ENCODE measurements around the gene ZFP64.

The ZFP64 gene

GRCh38 chr20:52207020-52207810 is 15.6 kb upstream of the ZFP64 start:
- POLR2A ChIA-PET, result no interaction called here
- Histone ChIP-seq H3K4me1 (ENCODE audit: control insufficient read depth, insufficient read depth, low read length) (no peaks in the 10 kb centered on the region), H3K27ac (ENCODE audit: extremely low read depth, low read depth, low read length) (no peak overlapping the region), H3K9me3 (ENCODE audit: control insufficient read depth, insufficient read depth, low read depth, low read length) (no peaks in the 10 kb centered on the region), H3K4me3 (ENCODE audit: low read depth, low read length) (no peak overlapping the region), H3K36me3 (ENCODE audit: control insufficient read depth in 2 of 2, insufficient read depth in 1 of 2, low read length in 2 of 2) (no peaks in the 10 kb centered on the region)
- no peak for TF ChIP-seq ZNF792 (tag by site-specific recombination; IDR thresholded peaks at IDR 0.05)
- TF ChIP-seq REST (tag by site-specific recombination; IDR thresholded peaks at IDR 0.05), result no peak
- no peak for TF ChIP-seq INSM2 (tag by site-specific recombination; IDR thresholded peaks at IDR 0.05)
- no peak for TF ChIP-seq ZSCAN23 (tag by site-specific recombination; IDR thresholded peaks at IDR 0.05)
- no peak for TF ChIP-seq WT1 (tag by site-specific recombination; IDR thresholded peaks at IDR 0.05)
- TF ChIP-seq KLF17 (tag by site-specific recombination; IDR thresholded peaks at IDR 0.05), result no peak
- TF ChIP-seq OVOL3 (tag by site-specific recombination; IDR thresholded peaks at IDR 0.05), result no peak
- TF ChIP-seq ZSCAN18 (tag by site-specific recombination; IDR thresholded peaks at IDR 0.05), result no peak
- CTCF ChIA-PET, result interaction anchor here (0.7 to 1.2 kb wide), 2 partner anchors 10 to 106 kb away, joined by 3 read pairs; no protein-coding TSS in a partner anchor

- no peaks in the 10 kb centered on the region for H3K36me3 ChIP-seq (ENCODE audit: control insufficient read depth in 2 of 2, insufficient read depth in 1 of 2, low read length in 2 of 2)
- CTCF ChIA-PET, result interaction anchor here (0.6 kb wide), 1 partner anchor 11 kb away, joined by 4 read pairs; no protein-coding TSS in a partner anchor
- H3K27ac ChIP-seq (ENCODE audit: extremely low read depth, low read depth, low read length), result no peak overlapping the region
- H3K9me3 ChIP-seq (ENCODE audit: control insufficient read depth, insufficient read depth, low read depth, low read length), result no peaks in the 10 kb centered on the region
- no peaks in the 10 kb centered on the region; the same call in 1 of the 2 replicates for H3K4me1 ChIP-seq (ENCODE audit: control insufficient read depth, insufficient read depth, low read length)
- H3K4me3 ChIP-seq (ENCODE audit: low read depth, low read length), result no peak overlapping the region
- POLR2A ChIA-PET, result interaction anchor here (1.0 kb wide), 1 partner anchor 12 kb away, joined by 3 read pairs; no protein-coding TSS in a partner anchor
- TF ChIP-seq ZNF132 (tag by site-specific recombination; IDR thresholded peaks at IDR 0.05; ENCODE audit: borderline replicate concordance) (no peak), ZNF23 (tag by site-specific recombination; IDR thresholded peaks at IDR 0.05; ENCODE audit: borderline replicate concordance) (no peak), ZNF792 (tag by site-specific recombination; IDR thresholded peaks at IDR 0.05) (no peak), ZNF16 (tag by site-specific recombination; IDR thresholded peaks at IDR 0.05; ENCODE audit: low read depth) (no peak), ZNF26 (tag by site-specific recombination; IDR thresholded peaks at IDR 0.05) (no peak), ZBTB48 (tag by site-specific recombination; IDR thresholded peaks at IDR 0.05) (no peak), ZNF830 (tag by site-specific recombination; IDR thresholded peaks at IDR 0.05; ENCODE audit: low read depth) (no peak), ZNF585B (tag by site-specific recombination; IDR thresholded peaks at IDR 0.05) (no peak), REST (tag by site-specific recombination; IDR thresholded peaks at IDR 0.05) (no peak), ZNF501 (tag by site-specific recombination; IDR thresholded peaks at IDR 0.05) (no peak), FEZF1 (tag by site-specific recombination; IDR thresholded peaks at IDR 0.05) (no peak), ZNF274 (IDR thresholded peaks at IDR 0.05; ENCODE audit: low read length) (no peak), ZNF274 (tag by site-specific recombination; IDR thresholded peaks at IDR 0.05; ENCODE audit: borderline replicate concordance) (no peak), ZNF335 (tag by site-specific recombination; conservative IDR thresholded peaks at IDR 0.05) (no peak), ZNF133 (tag by site-specific recombination; IDR thresholded peaks at IDR 0.05) (no peak)
These were observed 12.6 kb upstream of the ZFP64 start for GRCh38 chr20:52204136-52204535.

Data from HEK293 (cell line).